Endothelial cell of umbilical vein (primary cell): ENCODE measurements around the gene KLHDC4. TPM values are rescaled to one million over a fixed set of nuclear protein-coding genes. Genes with fewer than 3 reads are reported as not detected.

Source experiments
- BruUV-seq: library from RNA; stranded (reverse); fragments of 400-500 nt; replicated peaks from 2 replicates; lab custom pipeline; 2021; lab: Mats Ljungman, UMichigan
- CTCF ChIA-PET: fragments of 300-600, 350-600 bp; sonication (Branson Sonifier 250); formaldehyde crosslinking; loops from one replicate; lab custom pipeline; 2021; ENCODE audit warnings: antibody characterized with exemption, inconsistent platforms; lab: Charles Lee
- POLR2A ChIA-PET: fragments of 300-600, 350-600 bp; sonication (Branson Sonifier 250); formaldehyde crosslinking; loops from one replicate; lab custom pipeline; 2021; ENCODE audit warnings: antibody characterized with exemption, inconsistent platforms; lab: Charles Lee
- DNase-seq: peaks from one replicate; pipeline ENCODE4 v3.0.0-alpha.2; 2011; ENCODE audit warnings: low read depth, low spot score
- FAIRE-seq: peaks from 2 replicates; lab custom pipeline; 2011; peaks lifted over from hg19 to GRCh38; lab: Jason Lieb, UNC
- H2AFZ ChIP-seq: 2 replicates; pipeline ENCODE4 v1.6.0; 2012; ENCODE audit warnings: low read depth, low read length, control low read depth, inconsistent platforms
- H3K27ac ChIP-seq: 2 replicates; pipeline ENCODE4 v1.5.1; 2011; ENCODE audit warnings: low read depth, mild to moderate bottlenecking, control low read depth, low read length, moderate library complexity; ENCODE audit not compliant: insufficient read depth
- H3K27me3 ChIP-seq, 2 experiments: 2 replicates each; pipeline versions ENCODE4 v1.6.0 to v1.6.1; 2011; ENCODE audit warnings: low read length in 2 of 2, mixed read lengths in 1 of 2; ENCODE audit not compliant: control insufficient read depth in 2 of 2, insufficient read depth in 2 of 2
- H3K36me3 ChIP-seq, 2 experiments: 2 replicates in 1 of 2; 3 replicates in 1 of 2; pipeline ENCODE4 v1.5.1; 2011; ENCODE audit warnings: low read length in 2 of 2, mild to moderate bottlenecking in 1 of 2, moderate library complexity in 1 of 2; ENCODE audit not compliant: control insufficient read depth in 2 of 2, insufficient read depth in 2 of 2; ENCODE audit errors: extremely low read depth in 1 of 2
- H3K4me1 ChIP-seq: 3 replicates; pipeline ENCODE4 v1.5.1; 2011; ENCODE audit warnings: mild to moderate bottlenecking, low read length; ENCODE audit not compliant: control insufficient read depth, insufficient read depth; ENCODE audit errors: extremely low read depth
- H3K4me2 ChIP-seq: 2 replicates; pipeline ENCODE4 v1.6.1; 2011; ENCODE audit warnings: low read length, control low read depth, mixed read lengths; ENCODE audit not compliant: insufficient read depth
- H3K4me3 ChIP-seq, 3 experiments: fragments of 200-600 bp in 1 of 3; sonication (generic), shearing (Covaris generic) in 1 of 3; replicated peaks in 1 of 3; 2 replicates each; pipeline ENCODE4 v1.5.1; 2011 to 2016; ENCODE audit warnings: control low read depth in 3 of 3, low read length in 3 of 3, mild to moderate bottlenecking in 2 of 3, inconsistent platforms in 1 of 3, low read depth in 1 of 3, moderate library complexity in 1 of 3; ENCODE audit not compliant: insufficient read depth in 1 of 3
- H3K79me2 ChIP-seq: 2 replicates; pipeline ENCODE4 v1.6.0; 2012; ENCODE audit warnings: low read length, inconsistent platforms; ENCODE audit not compliant: control insufficient read depth, insufficient read depth
- H3K9ac ChIP-seq: replicated peaks from 2 replicates; pipeline ENCODE3; 2011; ENCODE audit warnings: low read length, control low read depth; ENCODE audit not compliant: insufficient read depth; ENCODE audit errors: extremely low read depth
- H3K9me1 ChIP-seq: replicated peaks from 3 replicates; pipeline ENCODE4 v1.6.0; 2011; ENCODE audit warnings: mild to moderate bottlenecking, low read length; ENCODE audit not compliant: control insufficient read depth, insufficient read depth; ENCODE audit errors: extremely low read depth
- H3K9me3 ChIP-seq: replicated peaks from 2 replicates; pipeline ENCODE4 v1.5.1; 2012; ENCODE audit warnings: low read length, inconsistent platforms; ENCODE audit not compliant: control insufficient read depth, insufficient read depth
- H4K20me1 ChIP-seq: replicated peaks from 2 replicates; pipeline ENCODE3; 2011; ENCODE audit warnings: mild to moderate bottlenecking, low read length; ENCODE audit not compliant: control insufficient read depth, insufficient read depth; ENCODE audit errors: extremely low read depth
- CTCF ChIP-seq, 2 donors: IDR thresholded peaks; 1 replicate in 1 of 2; 2 replicates in 1 of 2; pipeline ENCODE4 v1.5.1; 2011; ENCODE audit warnings: low read length in 2 of 2, mild to moderate bottlenecking in 2 of 2, moderate library complexity in 2 of 2, control low read depth in 1 of 2, inconsistent platforms in 1 of 2, low read depth in 1 of 2; ENCODE audit not compliant: insufficient read depth in 1 of 2; ENCODE audit errors: extremely low read depth in 1 of 2
- FOS ChIP-seq: IDR thresholded peaks from 2 replicates; pipeline ENCODE4 v1.6.1; 2011; ENCODE audit warnings: mild to moderate bottlenecking, low read length, moderate library complexity, borderline replicate concordance; ENCODE audit not compliant: insufficient read depth
- MYC ChIP-seq: IDR thresholded peaks from one replicate; pipeline ENCODE4 v1.6.1; 2011; ENCODE audit warnings: mild to moderate bottlenecking, low read depth, low read length
- POLR2AphosphoS5 ChIP-seq: IDR thresholded peaks from 2 replicates; pipeline ENCODE4 v1.6.1; 2012; ENCODE audit warnings: low read depth, mild to moderate bottlenecking, control low read depth, low read length, moderate library complexity; ENCODE audit not compliant: insufficient read depth
- dilution Hi-C: fragments of 300-500 bp; cut with MboI; formaldehyde crosslinking; loops from one replicate; pipeline ENCODE4 v1.15.0; 2019; ENCODE audit warnings: low sequenced_read_pairs; ENCODE audit not compliant: extremely low pct_ligation_motif_present
- intact Hi-C: fragments of 100-400 bp; cut with micrococcal nuclease; formaldehyde crosslinking; loops from one replicate; pipeline ENCODE4 v1.10.0; 2022
- polyA plus RNA-seq, 4 experiments: library from polyadenylated mRNA; depleted of rRNA in 3 of 4; stranded (reverse) in 3 of 4; unstranded in 1 of 4; fragments of >200 nt; gene quantifications; 2 replicates each; pipeline versions ENCODE4 v1.2.1 to v1.2.3, GENCODE V29; 2011 to 2012; ENCODE audit warnings: missing spikeins in 1 of 4
- total RNA-seq: library from RNA; stranded (reverse); gene quantifications from 2 replicates; pipeline ENCODE4 v1.2.3, GENCODE V29; 2021
- TF ChIP-seq, protein P1 (sequence below): IDR thresholded peaks from 2 replicates; pipeline ENCODE4 v1.6.1; 2011; ENCODE audit not compliant: insufficient read depth, insufficient read length

KLHDC4 gene
- total and polyA plus RNA-seq, 2 donors (not counting 3 experiments of a cell fraction or from before 2014, with no cell fraction given), result 24.7 to 46.2 TPM

- no peak overlapping the region for H3K27ac ChIP-seq
- no peaks in the 10 kb centered on the region for H3K9me3 ChIP-seq
- no TSS peak for BruUV-seq
- DNase-seq, result peak; percentile 19
- H3K4me3 ChIP-seq, result no peak overlapping the region
- no peaks in the 10 kb centered on the region for H3K36me3 ChIP-seq
- FAIRE-seq, result no peak
- intact Hi-C loops, result no loop called here
- dilution Hi-C loops, result no loop called here
- ChIA-PET CTCF (interaction anchor here (1.1 to 3.5 kb wide), 3 partner anchors 24 to 91 kb away, joined by 3 to 11 read pairs (median 5); no protein-coding TSS in a partner anchor), POLR2A (no interaction called here)
- no peaks in the 10 kb centered on the region for H3K27me3 ChIP-seq
- no peak overlapping the region for H2AFZ ChIP-seq
- H3K9me1 ChIP-seq, result no peaks in the 10 kb centered on the region
- no peak overlapping the region for H3K9ac ChIP-seq
- no peaks in the 10 kb centered on the region for H3K79me2 ChIP-seq
- TF ChIP-seq MYC (no peak), FOS (no peak), POLR2AphosphoS5 (no peak), CTCF (IDR thresholded peaks at IDR 0.05; ENCODE audit: extremely low read depth in 1 of 2, insufficient read depth in 1 of 2, low read depth in 1 of 2, low read length in 2 of 2) (peak in 1 of 2 donors; percentile 38)
- TF ChIP-seq, protein P1, sequence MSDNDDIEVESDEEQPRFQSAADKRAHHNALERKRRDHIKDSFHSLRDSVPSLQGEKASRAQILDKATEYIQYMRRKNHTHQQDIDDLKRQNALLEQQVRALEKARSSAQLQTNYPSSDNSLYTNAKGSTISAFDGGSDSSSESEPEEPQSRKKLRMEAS, result no peak
- H4K20me1 ChIP-seq, result no peaks in the 10 kb centered on the region
- no peak overlapping the region for H3K4me2 ChIP-seq
- peaks cover 3% of the 10 kb centered on the region for H3K4me1 ChIP-seq
Observed at GRCh38 chr16:87678618-87679017, 87.2 kb downstream of the KLHDC4 start.
